H9 (cell line): ENCODE measurements around the gene TCFL5. TPM values are rescaled to one million over a fixed set of nuclear protein-coding genes. Genes with fewer than 3 reads are reported as not detected.

Experiments used
- DNase-seq: peaks from one replicate; pipeline ENCODE4 v3.0.0-alpha.2; 2017
- H2AFZ ChIP-seq: one replicate; pipeline ENCODE4 v1.6.1; 2013; ENCODE audit warnings: mild to moderate bottlenecking, low read length, control low read depth, moderate library complexity
- H2AK5ac ChIP-seq: 2 replicates; pipeline ENCODE4 v1.6.1; 2013; ENCODE audit warnings: low read length, control low read depth, mixed read lengths; ENCODE audit not compliant: insufficient read length
- H2BK120ac ChIP-seq: one replicate; pipeline ENCODE4 v1.6.1; 2013; ENCODE audit warnings: low read depth, mild to moderate bottlenecking, low read length, control low read depth, inconsistent platforms; ENCODE audit not compliant: poor library complexity, severe bottlenecking
- H2BK12ac ChIP-seq: 2 replicates; pipeline ENCODE4 v1.6.1; 2013; ENCODE audit warnings: low read length, control low read depth, mixed read lengths, low read depth; ENCODE audit not compliant: insufficient read length
- H2BK15ac ChIP-seq: 2 replicates; pipeline ENCODE4 v1.6.1; 2013; ENCODE audit warnings: low read depth, low read length, control low read depth
- H2BK20ac ChIP-seq: one replicate; pipeline ENCODE4 v1.6.1; 2013; ENCODE audit warnings: low read depth, mild to moderate bottlenecking, low read length, control low read depth, inconsistent platforms; ENCODE audit not compliant: poor library complexity, severe bottlenecking
- H2BK5ac ChIP-seq: 2 replicates; pipeline ENCODE4 v1.6.1; 2013; ENCODE audit warnings: low read length, control low read depth, mixed read lengths; ENCODE audit not compliant: insufficient read length
- H3K14ac ChIP-seq: 2 replicates; pipeline ENCODE4 v1.6.1; 2013; ENCODE audit warnings: low read length, control low read depth; ENCODE audit not compliant: insufficient read depth
- H3K18ac ChIP-seq: 2 replicates; pipeline ENCODE4 v1.6.1; 2013; ENCODE audit warnings: low read depth, mild to moderate bottlenecking, mixed read lengths, low read length, control low read depth; ENCODE audit not compliant: insufficient read length
- H3K23ac ChIP-seq: 2 replicates; pipeline ENCODE4 v1.6.1; 2013; ENCODE audit warnings: low read length, control low read depth, mixed read lengths, low read depth; ENCODE audit not compliant: insufficient read length
- H3K23me2 ChIP-seq: 2 replicates; pipeline ENCODE4 v1.6.1; 2013; ENCODE audit warnings: low read depth, mild to moderate bottlenecking, mixed read lengths, low read length, control low read depth; ENCODE audit not compliant: insufficient read length, poor library complexity, severe bottlenecking
- H3K27ac ChIP-seq: 2 replicates; pipeline ENCODE4 v1.5.1; 2013; ENCODE audit warnings: low read length, control low read depth, mixed read lengths, low read depth; ENCODE audit not compliant: insufficient read length
- H3K27me3 ChIP-seq: 2 replicates; pipeline ENCODE4 v1.6.1; 2013; ENCODE audit warnings: low read length, control low read depth, inconsistent platforms; ENCODE audit not compliant: insufficient read depth
- H3K4ac ChIP-seq: 2 replicates; pipeline ENCODE4 v1.6.1; 2013; ENCODE audit warnings: low read depth, mild to moderate bottlenecking, control low read depth, inconsistent platforms, low read length, moderate library complexity
- H3K4me1 ChIP-seq: 2 replicates; pipeline ENCODE4 v1.6.1; 2013; ENCODE audit warnings: low read length, control low read depth, inconsistent platforms; ENCODE audit not compliant: insufficient read depth
- H3K4me2 ChIP-seq: 2 replicates; pipeline ENCODE4 v1.6.1; 2013; ENCODE audit warnings: low read length, control low read depth, mixed read lengths; ENCODE audit not compliant: insufficient read length, insufficient read depth
- H3K56ac ChIP-seq: 2 replicates; pipeline ENCODE4 v1.6.1; 2013; ENCODE audit warnings: low read depth, mild to moderate bottlenecking, mixed read lengths, low read length, control low read depth; ENCODE audit not compliant: insufficient read length
- H3K79me1 ChIP-seq: 2 replicates; pipeline ENCODE4 v1.6.1; 2013; ENCODE audit warnings: low read depth, mild to moderate bottlenecking, moderate library complexity, low read length, control low read depth, inconsistent platforms; ENCODE audit not compliant: insufficient read depth, poor library complexity, severe bottlenecking
- H3K79me2 ChIP-seq: 2 replicates; pipeline ENCODE4 v1.6.1; 2013; ENCODE audit warnings: low read length, control low read depth, inconsistent platforms; ENCODE audit not compliant: insufficient read depth
- H3K9ac ChIP-seq: 2 replicates; pipeline ENCODE4 v1.6.1; 2013; ENCODE audit warnings: low read length, control low read depth, mixed read lengths; ENCODE audit not compliant: insufficient read length; ENCODE audit errors: extremely low read depth
- H3K9me3 ChIP-seq: one replicate; pipeline ENCODE4 v1.6.1; 2013; ENCODE audit warnings: low read depth, low read length, inconsistent platforms; ENCODE audit not compliant: control insufficient read depth
- H3T11ph ChIP-seq: one replicate; pipeline ENCODE4 v1.6.1; 2013; ENCODE audit warnings: mild to moderate bottlenecking, low read length, control low read depth, inconsistent platforms
- H4K20me1 ChIP-seq: one replicate; pipeline ENCODE4 v1.6.1; 2013; ENCODE audit not compliant: control insufficient read depth, insufficient read length, insufficient read depth
- H4K5ac ChIP-seq: 2 replicates; pipeline ENCODE4 v1.6.1; 2013; ENCODE audit warnings: low read depth, mild to moderate bottlenecking, mixed read lengths, low read length, control low read depth; ENCODE audit not compliant: insufficient read length
- H4K8ac ChIP-seq: replicated peaks from 2 replicates; pipeline ENCODE4 v1.6.1; 2013; ENCODE audit warnings: low read length, control low read depth, mixed read lengths, low read depth; ENCODE audit not compliant: insufficient read length
- H4K91ac ChIP-seq: 2 replicates; pipeline ENCODE4 v1.6.1; 2013; ENCODE audit warnings: low read depth, mild to moderate bottlenecking, moderate library complexity, mixed read lengths, low read length, control low read depth; ENCODE audit not compliant: insufficient read length
- H3K27ac Mint-ChIP-seq, 3 experiments: 2 replicates in 2 of 3; 3 replicates in 1 of 3; pipeline ENCODE4 v1.8.0; 2020 to 2021; ENCODE audit warnings: mixed read lengths in 3 of 3, mild to moderate bottlenecking in 1 of 3, moderate library complexity in 1 of 3
- H3K27me3 Mint-ChIP-seq: 2 replicates; pipeline ENCODE4 v1.8.0; 2021; ENCODE audit warnings: low read depth, mild to moderate bottlenecking, moderate library complexity, mixed read lengths
- H3K36me3 Mint-ChIP-seq, 3 experiments: 2 replicates in 2 of 3; 3 replicates in 1 of 3; pipeline ENCODE4 v1.8.0; 2020 to 2021; ENCODE audit warnings: low read depth in 3 of 3, mixed read lengths in 3 of 3; ENCODE audit not compliant: insufficient read depth in 1 of 3
- H3K4me1 Mint-ChIP-seq, 2 experiments: 2 replicates each; pipeline ENCODE4 v1.8.0; 2020; ENCODE audit warnings: mixed read lengths in 2 of 2
- H3K4me3 Mint-ChIP-seq, 2 experiments: 2 replicates in 1 of 2; 3 replicates in 1 of 2; pipeline ENCODE4 v1.8.0; 2020 to 2021; ENCODE audit warnings: mild to moderate bottlenecking in 2 of 2, mixed read lengths in 2 of 2, moderate library complexity in 1 of 2
- H3K9me3 Mint-ChIP-seq, 2 experiments: 2 replicates in 1 of 2; 3 replicates in 1 of 2; pipeline ENCODE4 v1.8.0; 2020; ENCODE audit warnings: mild to moderate bottlenecking in 2 of 2, mixed read lengths in 2 of 2, moderate library complexity in 1 of 2
- CTCF ChIP-seq: fragments of 200-600 bp; sonication (generic); conservative IDR thresholded peaks from 3 replicates; pipeline ENCODE4 v1.8.0; 2021; ENCODE audit warnings: antibody characterized with exemption, mild to moderate bottlenecking
- WGBS: extraction: QIAGEN DNeasy Blood & Tissue Kit; methylation state at CpG from one replicate; pipeline ENCODE4 v1.1.7; 2013; ENCODE audit warnings: missing lambda C conversion rate, low lambda C conversion rate, mixed read lengths; ENCODE audit not compliant: insufficient read length; ENCODE audit errors: extremely low coverage; 5-methylcytosine and 5-hydroxymethylcytosine counted together
- total RNA-seq: library from RNA; stranded (reverse); gene quantifications from 2 replicates; pipeline ENCODE4 v1.2.1, GENCODE V29; 2021

Gene TCFL5
- total RNA-seq, 1 experiment from 2014 or later: 16.4 TPM

GRCh38 chr20:62811720-62812119 lies 49.9 kb downstream of the TCFL5 start:
- no peak overlapping the region for H3K14ac ChIP-seq
- H4K8ac ChIP-seq: no peak overlapping the region
- H3K4me1 Mint-ChIP-seq: peaks cover 13 to 14% of the 10 kb centered on the region in 2 experiments
- no peak overlapping the region for H2BK120ac ChIP-seq
- no peak overlapping the region for H3T11ph ChIP-seq
- no peak overlapping the region for H4K91ac ChIP-seq
- no peak overlapping the region for H2BK5ac ChIP-seq
- H3K23ac ChIP-seq: no peak overlapping the region
- no peak overlapping the region for H3K4ac ChIP-seq
- no peak overlapping the region for H2AFZ ChIP-seq
- no peaks in the 10 kb centered on the region for H3K9me3 Mint-ChIP-seq
- TF ChIP-seq CTCF: no peak
- no peak overlapping the region for H3K4me2 ChIP-seq
- no peak overlapping the region for H2BK12ac ChIP-seq
- peaks cover 1 to 28% (median 27%) of the 10 kb centered on the region in 3 experiments; a peak in 6 of 7 replicates for H3K36me3 Mint-ChIP-seq
- H3K27ac ChIP-seq: no peak overlapping the region
- H3K79me1 ChIP-seq: no peaks in the 10 kb centered on the region
- H2AK5ac ChIP-seq: no peak overlapping the region
- H2BK15ac ChIP-seq: no peak overlapping the region
- peaks cover 12% of the 10 kb centered on the region for H3K23me2 ChIP-seq
- H3K79me2 ChIP-seq: no peaks in the 10 kb centered on the region
- no peaks in the 10 kb centered on the region for H4K20me1 ChIP-seq
- no CpG with 5 or more reads among the region's 10 CpGs for WGBS
- H2BK20ac ChIP-seq: no peak overlapping the region
- no peaks in the 10 kb centered on the region for H3K9me3 ChIP-seq
- no peak for DNase-seq
- peak overlapping the region in 1 of 3 experiments; percentile 70; a peak in 1 of 7 replicates for H3K27ac Mint-ChIP-seq
- no peak overlapping the region for H3K56ac ChIP-seq
- no peaks in the 10 kb centered on the region for H3K27me3 ChIP-seq
- no peaks in the 10 kb centered on the region; the same call in 1 of the 2 replicates for H3K4me1 ChIP-seq
- peaks cover 5% of the 10 kb centered on the region for H3K27me3 Mint-ChIP-seq
- H4K5ac ChIP-seq: no peak overlapping the region
- H3K4me3 Mint-ChIP-seq: no peak overlapping the region
- no peak overlapping the region for H3K9ac ChIP-seq
- H3K18ac ChIP-seq: no peak overlapping the region
